PC-9 (cell line): Measurements from ENCODE around the gene LIMS1. TPM values are rescaled to one million over a fixed set of nuclear protein-coding genes. Genes with fewer than 3 reads are reported as not detected.
A peak's percentile ranks its signal among the peaks of the same experiment; 100 is the strongest.

Experiments
- BruUV-seq: library from RNA; stranded (reverse); fragments of 400-500 nt; replicated peaks from 2 replicates; lab custom pipeline; 2021; lab: Mats Ljungman, UMichigan
- CTCF ChIA-PET: fragments of 300-600 bp; sonication (Branson Sonifier 250); formaldehyde crosslinking; loops from one replicate; lab custom pipeline; 2022; ENCODE audit warnings: antibody characterized with exemption; lab: Charles Lee
- POLR2A ChIA-PET: fragments of 300-600 bp; sonication (Branson Sonifier 250); formaldehyde crosslinking; loops from one replicate; lab custom pipeline; 2022; ENCODE audit warnings: antibody characterized with exemption; ENCODE audit not compliant: unreplicated experiment; lab: Charles Lee
- DNase-seq, 2 experiments: peaks; one replicate each; pipeline versions ENCODE4 v3.0.0 to v3.0.0-alpha.2; 2015 to 2022; ENCODE audit warnings: mixed read lengths in 1 of 2
- H2AFZ ChIP-seq: fragments of 200-600 bp; sonication (generic); 2 replicates; pipeline ENCODE4 v1.8.1; 2017; ENCODE audit warnings: antibody characterized with exemption
- H3F3A ChIP-seq: fragments of 200-600 bp; sonication (generic); 2 replicates; pipeline ENCODE4 v1.8.1; 2017; ENCODE audit warnings: antibody characterized with exemption, mild to moderate bottlenecking, low read depth; ENCODE audit not compliant: insufficient read depth
- H3K27ac ChIP-seq: fragments of 200-600 bp; sonication (generic); 2 replicates; pipeline ENCODE4 v1.6.1; 2016; ENCODE audit warnings: mixed run types
- H3K27me3 ChIP-seq: fragments of 200-600 bp; sonication (generic); 2 replicates; pipeline ENCODE4 v1.6.1; 2016; ENCODE audit warnings: low read depth, mixed run types; ENCODE audit not compliant: insufficient read depth
- H3K36me3 ChIP-seq: fragments of 200-600 bp; sonication (generic); 2 replicates; pipeline ENCODE4 v1.6.1; 2016; ENCODE audit warnings: low read depth, mixed run types
- H3K4me1 ChIP-seq: fragments of 200-600 bp; sonication (generic); replicated peaks from 2 replicates; pipeline ENCODE4 v1.6.1; 2016; ENCODE audit warnings: mixed run types; ENCODE audit not compliant: insufficient read depth
- H3K4me2 ChIP-seq: fragments of 200-600 bp; sonication (generic); 2 replicates; pipeline ENCODE4 v1.6.1; 2017; ENCODE audit warnings: mixed run types
- H3K4me3 ChIP-seq: fragments of 200-600 bp; sonication (generic); 2 replicates; pipeline ENCODE4 v1.6.1; 2016; ENCODE audit warnings: mixed run types
- H3K79me2 ChIP-seq: fragments of 200-600 bp; sonication (generic); 2 replicates; pipeline ENCODE4 v1.6.1; 2017; ENCODE audit warnings: low read depth, mixed run types
- H3K9me2 ChIP-seq: fragments of 200-600 bp; sonication (generic); 2 replicates; pipeline ENCODE4 v1.8.1; 2017; ENCODE audit warnings: mild to moderate bottlenecking; ENCODE audit not compliant: insufficient read depth
- H3K9me3 ChIP-seq: fragments of 200-600 bp; sonication (generic); 2 replicates; pipeline ENCODE4 v1.8.1; 2016; ENCODE audit warnings: low read depth; ENCODE audit not compliant: insufficient read depth
- H4K20me1 ChIP-seq: fragments of 200-600 bp; sonication (generic); 2 replicates; pipeline ENCODE4 v1.8.1; 2017; ENCODE audit not compliant: insufficient read depth
- CTCF ChIP-seq: fragments of 200-600 bp; sonication (generic); conservative IDR thresholded peaks from 2 replicates; pipeline ENCODE4 v1.6.1; 2017; ENCODE audit warnings: mixed run types, antibody characterized with exemption, mild to moderate bottlenecking, moderate library complexity
- EZH2 ChIP-seq: fragments of 200-600 bp; sonication (generic); IDR thresholded peaks from 2 replicates; pipeline ENCODE4 v1.8.0; 2017; ENCODE audit warnings: antibody characterized with exemption, low read depth
- intact Hi-C: fragments of 100-400 bp; cut with micrococcal nuclease; formaldehyde crosslinking; loops from one replicate; pipeline ENCODE4 v1.10.0; 2022; ENCODE audit not compliant: unreplicated experiment
- total RNA-seq: library from RNA; stranded (reverse); gene quantifications from 2 replicates; pipeline ENCODE4 v1.2.3, GENCODE V29; 2021

LIMS1 gene
- total RNA-seq, 1 experiment from 2014 or later = 61.6 TPM

GRCh38 chr2:108621687-108622681 lies 87.7 kb downstream of the LIMS1 start:
- intact Hi-C loops = loop anchor here (2.0 kb wide), 1 partner anchor 27 kb away; no protein-coding TSS in a partner anchor
- peak overlapping the region; percentile 45; the same call in 1 of the 2 replicates for H3K4me2 ChIP-seq
- no TSS peak for BruUV-seq
- ChIA-PET POLR2A (no interaction called here), CTCF (interaction anchor here (0.5 to 2.0 kb wide), 4 partner anchors 13 to 17 kb away, joined by 3 to 5 read pairs (median 4); no protein-coding TSS in a partner anchor)
- no peaks in the 10 kb centered on the region for H3K9me3 ChIP-seq
- no peak for TF ChIP-seq EZH2
- TF ChIP-seq CTCF = no peak
- H4K20me1 ChIP-seq = no peaks in the 10 kb centered on the region
- no peak overlapping the region for H2AFZ ChIP-seq
- H3K9me2 ChIP-seq = 0 out of 2 replicates have a peak, but pooled peaks cover 3% of the 10 kb centered on the region
- no peaks in the 10 kb centered on the region for H3K36me3 ChIP-seq
- 0 out of 2 replicates have a peak, but pooled peaks cover 3% of the 10 kb centered on the region for H3F3A ChIP-seq
- H3K79me2 ChIP-seq = peaks cover 15% of the 10 kb centered on the region; the same call in 1 of the 2 replicates
- H3K4me1 ChIP-seq = peaks cover 36% of the 10 kb centered on the region
- H3K27ac ChIP-seq = peak overlapping the region; percentile 17; the same call in 1 of the 2 replicates
- no peaks in the 10 kb centered on the region for H3K27me3 ChIP-seq
- no peak for DNase-seq
- H3K4me3 ChIP-seq = no peak overlapping the region

GRCh38 chr2:108623616-108624015 lies 89.3 kb downstream of the LIMS1 start:
- POLR2A ChIA-PET = no interaction called here
- no peak for TF ChIP-seq CTCF
- no peak for TF ChIP-seq EZH2
- Histone ChIP-seq H3K27ac (no peak overlapping the region), H3K27me3 (no peaks in the 10 kb centered on the region), H3K36me3 (no peaks in the 10 kb centered on the region), H3K79me2 (peaks cover 12% of the 10 kb centered on the region; the same call in 1 of the 2 replicates), H3K9me3 (no peaks in the 10 kb centered on the region), H3K4me2 (no peak overlapping the region), H3K9me2 (0 out of 2 replicates have a peak, but pooled peaks cover 3% of the 10 kb centered on the region), H3F3A (no peaks in the 10 kb centered on the region), H3K4me3 (no peak overlapping the region), H4K20me1 (no peaks in the 10 kb centered on the region), H3K4me1 (peaks cover 26% of the 10 kb centered on the region), H2AFZ (no peak overlapping the region)
- BruUV-seq = no TSS peak
- intact Hi-C loops = no loop called here
- CTCF ChIA-PET = interaction anchor here (2.0 kb wide), 1 partner anchor 13 kb away, joined by 5 read pairs; no protein-coding TSS in a partner anchor
- DNase-seq = no peak

GRCh38 chr2:108625186-108625827 lies 91.0 kb downstream of the LIMS1 start:
- Histone ChIP-seq H3K27me3 (no peaks in the 10 kb centered on the region), H3K27ac (no peak overlapping the region), H2AFZ (no peak overlapping the region), H4K20me1 (no peaks in the 10 kb centered on the region), H3K9me3 (no peaks in the 10 kb centered on the region), H3K4me2 (no peak overlapping the region), H3F3A (no peaks in the 10 kb centered on the region), H3K36me3 (no peaks in the 10 kb centered on the region), H3K4me3 (no peak overlapping the region), H3K79me2 (no peaks in the 10 kb centered on the region; the same call in 1 of the 2 replicates), H3K9me2 (0 out of 2 replicates have a peak, but pooled peaks cover 3% of the 10 kb centered on the region), H3K4me1 (peaks cover 20% of the 10 kb centered on the region)
- ChIA-PET POLR2A (no interaction called here), CTCF (interaction anchor here (0.7 kb wide), 1 partner anchor 151 kb away, joined by 3 read pairs; no protein-coding TSS in a partner anchor)
- no peak for TF ChIP-seq EZH2
- no peak for TF ChIP-seq CTCF
- no TSS peak for BruUV-seq
- no peak for DNase-seq
- intact Hi-C loops = no loop called here
